PFSK-1 (cell line): Measurements from ENCODE around the gene MANEA.

Experiments used
- FOXP2 ChIP-seq: optimal IDR thresholded peaks from 2 replicates; pipeline ENCODE3; 2011; ENCODE audit warnings: borderline replicate concordance, control low read depth, inconsistent platforms; ENCODE audit not compliant: insufficient read depth; ENCODE audit errors: extremely low read length, extremely low read depth
- POLR2AphosphoS5 ChIP-seq: IDR thresholded peaks from 2 replicates; pipeline ENCODE4 v1.6.1; 2012; ENCODE audit warnings: low read depth, mild to moderate bottlenecking, control low read depth, low read length, moderate library complexity
- REST ChIP-seq, 2 experiments: IDR thresholded peaks; 2 replicates each; pipeline versions ENCODE4 v1.6.1 to v1.8.0; 2011 to 2012; ENCODE audit warnings: low read depth in 2 of 2, low read length in 2 of 2, control low read depth in 1 of 2, inconsistent platforms in 1 of 2, mild to moderate bottlenecking in 1 of 2, moderate library complexity in 1 of 2; ENCODE audit not compliant: insufficient read depth in 1 of 2
- SIN3A ChIP-seq: IDR thresholded peaks from 2 replicates; pipeline ENCODE4 v1.6.1; 2012; ENCODE audit warnings: mild to moderate bottlenecking, low read length, moderate library complexity, borderline replicate concordance; ENCODE audit not compliant: insufficient read depth
- TAF1 ChIP-seq: IDR thresholded peaks from 2 replicates; pipeline ENCODE4 v1.6.1; 2012; ENCODE audit warnings: low read length, control low read depth, borderline replicate concordance; ENCODE audit not compliant: insufficient read depth

The MANEA gene

DNA sequence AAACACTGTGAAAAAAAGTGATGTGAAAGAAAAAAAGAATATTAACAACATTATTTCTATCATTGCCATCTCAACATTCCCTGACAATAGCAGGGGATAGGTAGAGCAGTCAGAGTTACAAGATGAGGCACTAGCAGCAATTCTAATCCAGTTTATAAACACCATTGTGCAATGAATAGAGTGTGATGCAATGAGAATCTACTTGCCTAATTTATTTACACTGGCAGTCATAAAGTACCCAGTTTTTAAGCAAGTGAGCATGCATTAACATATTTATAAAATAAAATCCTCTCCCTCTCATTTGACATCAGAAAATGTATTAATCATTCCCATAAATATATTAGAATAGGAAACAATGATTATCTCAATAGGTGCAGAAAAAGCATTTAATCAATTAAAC is 2.5 kb upstream of the MANEA start:
- no peak for TF ChIP-seq POLR2AphosphoS5
- no peak for TF ChIP-seq REST (IDR thresholded peaks at IDR 0.05; ENCODE audit: insufficient read depth in 1 of 2, low read depth in 2 of 2, low read length in 2 of 2)
- no peak for TF ChIP-seq TAF1
- TF ChIP-seq FOXP2 = no peak
- no peak for TF ChIP-seq SIN3A

DNA sequence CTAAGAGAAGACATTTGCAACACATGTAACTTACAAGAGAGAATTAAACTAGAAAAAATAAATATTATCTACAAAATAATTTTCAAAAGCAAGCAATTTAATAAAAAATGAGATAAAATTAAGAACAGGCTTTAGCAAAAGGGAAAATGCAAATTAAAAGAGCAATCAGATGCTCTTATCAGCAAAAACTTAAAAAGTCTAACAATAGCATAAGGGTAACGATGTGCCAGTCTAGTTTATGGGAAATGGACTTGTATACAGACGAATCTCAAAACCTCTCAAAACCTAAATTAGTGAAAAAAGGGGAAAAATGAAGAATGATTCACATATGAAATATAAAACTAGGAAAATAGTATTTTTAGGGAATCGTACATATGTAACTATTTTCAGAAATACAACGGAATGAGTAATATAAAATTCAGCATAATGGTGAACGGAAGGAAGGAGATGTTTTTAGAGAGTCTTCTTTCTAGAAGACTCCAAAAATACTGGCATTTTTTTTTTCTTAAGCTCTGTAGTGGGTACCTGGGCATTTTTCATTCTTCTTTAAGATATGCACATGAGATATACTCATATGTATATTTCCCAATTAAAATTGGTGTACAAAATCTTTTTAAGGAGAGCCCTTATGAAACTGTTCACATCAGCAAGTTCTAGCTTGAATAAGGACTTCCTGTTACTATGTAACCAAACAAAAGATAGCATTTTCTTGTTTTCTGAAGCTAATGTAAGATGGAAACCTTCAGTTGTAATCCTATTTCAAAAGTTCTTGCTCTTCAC is 927 bp upstream of the MANEA start:
- TF ChIP-seq FOXP2 (no peak), REST (IDR thresholded peaks at IDR 0.05; ENCODE audit: insufficient read depth in 1 of 2, low read depth in 2 of 2, low read length in 2 of 2) (no peak), TAF1 (no peak), SIN3A (no peak), POLR2AphosphoS5 (no peak)

DNA sequence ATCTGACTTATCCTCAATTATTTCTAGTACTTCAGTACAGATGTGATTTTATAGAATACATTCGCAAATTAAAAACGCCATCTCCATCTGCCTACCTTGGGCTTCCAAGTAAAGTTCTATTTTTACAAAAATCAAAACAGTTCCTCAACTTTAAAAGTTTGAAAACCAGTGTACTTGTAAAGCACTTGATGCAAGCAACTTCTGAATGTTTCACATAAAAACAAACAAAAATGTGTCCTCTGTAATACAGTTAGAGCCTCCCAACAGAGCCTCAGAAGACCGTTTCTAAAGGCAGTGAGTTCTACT is 384 bp upstream of the MANEA start:
- TF ChIP-seq TAF1 (no peak), REST (IDR thresholded peaks at IDR 0.05; ENCODE audit: insufficient read depth in 1 of 2, low read depth in 2 of 2, low read length in 2 of 2) (no peak), SIN3A (no peak), POLR2AphosphoS5 (no peak; the same call in 1 of the 2 replicates)

- TF ChIP-seq POLR2AphosphoS5 = no peak
- no peak for TF ChIP-seq FOXP2
- TF ChIP-seq SIN3A = no peak
- TF ChIP-seq TAF1 = no peak
- no peak for TF ChIP-seq REST (IDR thresholded peaks at IDR 0.05; ENCODE audit: insufficient read depth in 1 of 2, low read depth in 2 of 2, low read length in 2 of 2)
These were observed 723 bp downstream of the MANEA start for GRCh38 chr6:95578106-95578410.

DNA sequence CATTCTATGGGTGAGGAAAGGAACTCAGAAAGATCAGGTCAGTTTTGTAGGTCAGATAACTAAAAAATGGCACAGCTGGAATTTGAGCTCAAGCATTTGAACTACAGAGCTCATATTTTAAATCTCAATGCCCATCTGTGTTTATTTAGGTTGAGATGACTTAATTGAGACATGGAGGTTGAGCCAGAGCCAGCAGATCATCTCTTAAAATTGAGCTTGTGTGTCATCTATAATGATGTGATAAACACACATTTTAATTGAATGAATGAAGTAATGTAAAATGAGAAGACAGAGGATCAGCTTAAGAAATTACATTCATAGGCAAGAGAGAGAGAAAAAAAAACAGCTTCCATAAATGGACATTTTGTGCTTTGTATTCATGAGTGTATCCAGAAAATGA is 3.7 kb downstream of the MANEA start:
- TF ChIP-seq FOXP2 (no peak), SIN3A (no peak), REST (IDR thresholded peaks at IDR 0.05; ENCODE audit: insufficient read depth in 1 of 2, low read depth in 2 of 2, low read length in 2 of 2) (no peak), TAF1 (no peak), POLR2AphosphoS5 (no peak)
